CD4-positive, alpha-beta T cell (primary cell): Measurements from ENCODE around the gene DYNLT5. TPM values are rescaled to one million over a fixed set of nuclear protein-coding genes. Genes with fewer than 3 reads are reported as not detected.

ENCODE experiments used
- ATAC-seq: fragments of 200-7000 bp; cut with Tn5 transposase; one replicate; pipeline ENCODE4 v1.10.0; 2022; ENCODE audit warnings: mild to moderate bottlenecking; ENCODE audit not compliant: poor library complexity
- CTCF ChIA-PET: fragments of 350-600 bp; sonication (Branson Sonifier 250); formaldehyde crosslinking; loops from one replicate; lab custom pipeline; 2021; ENCODE audit warnings: antibody characterized with exemption, inconsistent platforms; lab: Charles Lee
- POLR2A ChIA-PET: fragments of 350-600 bp; sonication (Branson Sonifier 250); formaldehyde crosslinking; loops from one replicate; lab custom pipeline; 2021; ENCODE audit warnings: antibody characterized with exemption, inconsistent platforms; lab: Charles Lee
- DNase-seq, 14 experiments: peaks; one replicate each; pipeline ENCODE4 v3.0.0-alpha.2; 2013 to 2020; ENCODE audit warnings: mixed read lengths in 2 of 14
- H3K27ac ChIP-seq, 2 donors: one replicate each; pipeline versions ENCODE4 v1.5.1 to v1.7.0; 2013; ENCODE audit warnings: low read length in 2 of 2, low read depth in 1 of 2, mild to moderate bottlenecking in 1 of 2
- H3K27me3 ChIP-seq, 2 experiments: 1 replicate in 1 of 2; 2 replicates in 1 of 2; pipeline versions ENCODE4 v1.6.1 to v1.7.0; 2013; ENCODE audit warnings: low read length in 2 of 2, control low read depth in 1 of 2, mild to moderate bottlenecking in 1 of 2, moderate library complexity in 1 of 2; ENCODE audit not compliant: insufficient read depth in 2 of 2, control insufficient read depth in 1 of 2
- H3K36me3 ChIP-seq: one replicate; pipeline ENCODE4 v1.6.1; 2013; ENCODE audit warnings: low read length, control low read depth; ENCODE audit not compliant: insufficient read depth
- H3K4me1 ChIP-seq: one replicate; pipeline ENCODE4 v1.6.1; 2013; ENCODE audit warnings: low read length, control low read depth; ENCODE audit not compliant: insufficient read depth
- H3K4me3 ChIP-seq: one replicate; pipeline ENCODE4 v1.5.1; 2013; ENCODE audit warnings: mild to moderate bottlenecking, low read length, moderate library complexity
- H3K9me3 ChIP-seq, 2 experiments: 1 replicate in 1 of 2; 2 replicates in 1 of 2; pipeline versions ENCODE4 v1.6.1 to v1.7.0; 2013; ENCODE audit warnings: low read length in 2 of 2, mild to moderate bottlenecking in 2 of 2, control low read depth in 1 of 2, moderate library complexity in 1 of 2; ENCODE audit not compliant: control insufficient read depth in 1 of 2, insufficient read depth in 1 of 2
- H3K27ac Mint-ChIP-seq: one replicate; pipeline ENCODE4 v1.8.0; 2020; ENCODE audit warnings: mixed read lengths
- H3K27me3 Mint-ChIP-seq: one replicate; pipeline ENCODE4 v1.8.0; 2021; ENCODE audit warnings: mixed read lengths
- H3K36me3 Mint-ChIP-seq: one replicate; pipeline ENCODE4 v1.8.0; 2021; ENCODE audit warnings: low read depth, mixed read lengths
- H3K4me1 Mint-ChIP-seq: one replicate; pipeline ENCODE4 v1.8.0; 2021; ENCODE audit warnings: low read depth, mixed read lengths
- H3K4me3 Mint-ChIP-seq: one replicate; pipeline ENCODE4 v1.8.0; 2020; ENCODE audit warnings: mild to moderate bottlenecking, mixed read lengths
- H3K9me3 Mint-ChIP-seq: one replicate; pipeline ENCODE4 v1.8.0; 2020; ENCODE audit warnings: mixed read lengths
- CTCF ChIP-seq: fragments of 200-600 bp; IDR thresholded peaks from one replicate; pipeline ENCODE4 v1.8.0; 2022; ENCODE audit warnings: antibody characterized with exemption, mild to moderate bottlenecking
- intact Hi-C, 2 experiments: fragments of 100-400 bp; cut with DNase I in 1 of 2; cut with micrococcal nuclease in 1 of 2; formaldehyde crosslinking; loops; one replicate each; pipeline versions ENCODE4 v1.15.1 to v1.9.0; 2023 to 2025; cut with DNase I, micrococcal nuclease
- total RNA-seq, 174 experiments: library from RNA in 2 of 174; stranded (reverse) in 2 of 174; gene quantifications; one replicate each; pipeline ENCODE4 v1.2.3 and lab custom pipeline; 2021 to 2026

DYNLT5 gene
- total RNA-seq, 2 experiments from 2014 or later, result not detected

GRCh38 chr1:66747501-66747900 lies 4.8 kb upstream of the DYNLT5 start:
- intact Hi-C loops, result no loop called here
- no peak for ATAC-seq
- H3K27ac Mint-ChIP-seq, result no peak overlapping the region
- H3K4me1 Mint-ChIP-seq, result peaks cover 12% of the 10 kb centered on the region
- H3K27me3 Mint-ChIP-seq, result peaks cover 48% of the 10 kb centered on the region
- no peaks in the 10 kb centered on the region for H3K9me3 Mint-ChIP-seq
- TF ChIP-seq CTCF, result no peak
- no peak overlapping the region for H3K4me3 ChIP-seq
- POLR2A ChIA-PET, result interaction anchor here (1.0 kb wide), 1 partner anchor 22 kb away, joined by 4 read pairs; no protein-coding TSS in a partner anchor
- no peak overlapping the region for H3K27ac ChIP-seq
- H3K4me3 Mint-ChIP-seq, result no peak overlapping the region
- peaks cover 9% of the 10 kb centered on the region for H3K4me1 ChIP-seq
- CTCF ChIA-PET, result interaction anchor here (0.9 kb wide), 1 partner anchor 10 kb away, joined by 4 read pairs; no protein-coding TSS in a partner anchor
- peaks cover 0 to 6% of the 10 kb centered on the region in 2 experiments for H3K9me3 ChIP-seq
- H3K36me3 Mint-ChIP-seq, result no peaks in the 10 kb centered on the region
- H3K27me3 ChIP-seq, result peaks cover 12 to 33% of the 10 kb centered on the region in 2 experiments
- no peaks in the 10 kb centered on the region for H3K36me3 ChIP-seq
- no peak for DNase-seq

GRCh38 chr1:66750577-66750976 lies 1.7 kb upstream of the DYNLT5 start:
- no peak for TF ChIP-seq CTCF
- H3K36me3 Mint-ChIP-seq, result no peaks in the 10 kb centered on the region
- Histone ChIP-seq H3K36me3 (no peaks in the 10 kb centered on the region), H3K9me3 (peaks cover 0 to 10% of the 10 kb centered on the region in 2 experiments), H3K27me3 (peaks cover 18 to 41% of the 10 kb centered on the region in 2 experiments), H3K4me3 (no peak overlapping the region), H3K4me1 (peaks cover 12% of the 10 kb centered on the region), H3K27ac (no peak overlapping the region)
- CTCF ChIA-PET, result no interaction called here
- H3K9me3 Mint-ChIP-seq, result no peaks in the 10 kb centered on the region
- ATAC-seq (no peak), DNase-seq (no peak)
- peaks cover 76% of the 10 kb centered on the region for H3K27me3 Mint-ChIP-seq
- intact Hi-C loops, result no loop called here
- no peak overlapping the region for H3K4me3 Mint-ChIP-seq
- H3K27ac Mint-ChIP-seq, result no peak overlapping the region
- POLR2A ChIA-PET, result no interaction called here
- peaks cover 19% of the 10 kb centered on the region for H3K4me1 Mint-ChIP-seq

GRCh38 chr1:66751160-66751559 lies 1.1 kb upstream of the DYNLT5 start:
- DNase-seq (no peak), ATAC-seq (no peak)
- TF ChIP-seq CTCF, result no peak
- Mint-ChIP-seq H3K27ac (no peak overlapping the region), H3K4me3 (no peak overlapping the region), H3K36me3 (no peaks in the 10 kb centered on the region), H3K9me3 (no peaks in the 10 kb centered on the region), H3K27me3 (peaks cover 76% of the 10 kb centered on the region), H3K4me1 (peaks cover 19% of the 10 kb centered on the region)
- CTCF ChIA-PET, result interaction anchor here (1.4 kb wide), 1 partner anchor 11 kb away, joined by 4 read pairs; no protein-coding TSS in a partner anchor
- Histone ChIP-seq H3K27ac (no peak overlapping the region), H3K27me3 (peaks cover 18 to 38% of the 10 kb centered on the region in 2 experiments), H3K9me3 (peaks cover 0 to 10% of the 10 kb centered on the region in 2 experiments), H3K36me3 (no peaks in the 10 kb centered on the region), H3K4me1 (peaks cover 12% of the 10 kb centered on the region), H3K4me3 (no peak overlapping the region)
- intact Hi-C loops, result no loop called here
- POLR2A ChIA-PET, result no interaction called here
